Caco-2 (cell line): ENCODE data around the gene ZNF154. TPM values are rescaled to one million over a fixed set of nuclear protein-coding genes. Genes with fewer than 3 reads are reported as not detected.

ENCODE experiments used
- BruUV-seq: library from RNA; stranded (reverse); fragments of 400-500 nt; replicated peaks from 2 replicates; lab custom pipeline; 2021; lab: Mats Ljungman, UMichigan
- CTCF ChIA-PET: fragments of 300-600 bp; sonication (Branson Sonifier 250); formaldehyde crosslinking; loops from one replicate; lab custom pipeline; 2022; ENCODE audit warnings: antibody characterized with exemption; lab: Charles Lee
- POLR2A ChIA-PET: fragments of 300-600 bp; sonication (Branson Sonifier 250); formaldehyde crosslinking; loops from one replicate; lab custom pipeline; 2022; ENCODE audit warnings: antibody characterized with exemption; lab: Charles Lee
- DNase-seq, 2 experiments: peaks; one replicate each; pipeline versions ENCODE4 v3.0.0 to v3.0.0-alpha.2; 2020 to 2022
- H3K27me3 ChIP-seq: replicated peaks from 2 replicates; pipeline ENCODE4 v1.6.0; 2011; ENCODE audit warnings: low read length; ENCODE audit not compliant: control insufficient read depth, insufficient read depth
- H3K36me3 ChIP-seq: 2 replicates; pipeline ENCODE4 v1.5.1; 2011; ENCODE audit warnings: low read length; ENCODE audit not compliant: control insufficient read depth, insufficient read depth
- H3K4me1 ChIP-seq: fragments of 250-450 bp; sonication (Bioruptor Pico); 2 replicates; pipeline ENCODE4 v1.5.1; 2020; ENCODE audit warnings: mild to moderate bottlenecking
- H3K4me3 ChIP-seq: 2 replicates; pipeline ENCODE4 v1.5.1; 2011; ENCODE audit warnings: low read depth, mild to moderate bottlenecking, control low read depth, low read length
- H3K9me3 ChIP-seq: fragments of 250-450 bp; sonication (Bioruptor Pico); 2 replicates; pipeline ENCODE4 v1.5.1; 2020; ENCODE audit warnings: mild to moderate bottlenecking, moderate library complexity
- H3K27ac Mint-ChIP-seq: one replicate; pipeline ENCODE4 v1.8.0; 2022; ENCODE audit warnings: mixed read lengths; ENCODE audit not compliant: unreplicated experiment
- H3K27me3 Mint-ChIP-seq: one replicate; pipeline ENCODE4 v1.8.0; 2022; ENCODE audit warnings: mixed read lengths; ENCODE audit not compliant: insufficient read depth, unreplicated experiment
- H3K36me3 Mint-ChIP-seq: one replicate; pipeline ENCODE4 v1.8.0; 2022; ENCODE audit warnings: mild to moderate bottlenecking, mixed read lengths; ENCODE audit not compliant: insufficient read depth, unreplicated experiment
- H3K4me1 Mint-ChIP-seq: one replicate; pipeline ENCODE4 v1.8.0; 2022; ENCODE audit warnings: low read depth, mixed read lengths; ENCODE audit not compliant: unreplicated experiment
- H3K4me3 Mint-ChIP-seq: one replicate; pipeline ENCODE4 v1.8.0; 2022; ENCODE audit warnings: mild to moderate bottlenecking, moderate library complexity, mixed read lengths; ENCODE audit not compliant: unreplicated experiment
- H3K9me3 Mint-ChIP-seq: one replicate; pipeline ENCODE4 v1.8.0; 2022; ENCODE audit warnings: mixed read lengths; ENCODE audit not compliant: unreplicated experiment
- intact Hi-C: fragments of 100-400 bp; cut with micrococcal nuclease; formaldehyde crosslinking; loops from one replicate; pipeline ENCODE4 v1.10.0; 2022; ENCODE audit not compliant: unreplicated experiment
- total RNA-seq: library from RNA; stranded (reverse); gene quantifications from 2 replicates; pipeline ENCODE4 v1.2.3, GENCODE V29; 2022
- TF ChIP-seq, protein P1 (sequence below), 2 experiments: fragments of 200-600 bp in 1 of 2; IDR thresholded peaks; 1 replicate in 1 of 2; 2 replicates in 1 of 2; pipeline versions ENCODE4 v1.5.1 to v1.8.0; 2011 to 2022; ENCODE audit warnings: antibody characterized with exemption in 1 of 2, control low read depth in 1 of 2, inconsistent platforms in 1 of 2, low read depth in 1 of 2, low read length in 1 of 2, mild to moderate bottlenecking in 1 of 2, moderate library complexity in 1 of 2; ENCODE audit not compliant: insufficient read depth in 1 of 2, severe bottlenecking in 1 of 2, unreplicated experiment in 1 of 2

Gene ZNF154
- total RNA-seq, 1 experiment from 2014 or later = not detected

DNA sequence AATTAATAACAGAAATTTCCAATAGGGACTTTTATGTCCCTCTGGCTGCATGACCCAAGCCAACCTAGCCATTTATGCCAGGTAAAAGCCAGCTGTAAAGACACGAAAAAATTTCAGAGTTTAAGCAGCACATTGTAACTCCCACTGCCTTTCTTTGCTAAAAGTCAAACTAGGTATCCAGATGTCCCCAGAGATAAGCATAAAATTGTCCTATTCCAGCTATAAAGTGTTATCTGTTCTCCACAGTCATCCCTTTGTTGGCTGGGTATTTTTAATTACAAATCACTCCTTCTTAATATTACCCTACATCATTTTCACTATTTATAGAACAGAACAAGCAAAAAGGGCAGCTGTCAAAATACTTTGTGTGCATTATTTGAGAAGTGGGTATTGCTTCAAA lies 3.2 kb upstream of the ZNF154 start:
- Histone ChIP-seq H3K36me3 (no peaks in the 10 kb centered on the region), H3K4me3 (no peak overlapping the region), H3K4me1 (no peaks in the 10 kb centered on the region), H3K27me3 (no peaks in the 10 kb centered on the region), H3K9me3 (peaks cover 5% of the 10 kb centered on the region)
- Mint-ChIP-seq H3K4me1 (no peaks in the 10 kb centered on the region), H3K9me3 (peaks cover 22% of the 10 kb centered on the region), H3K4me3 (no peak overlapping the region), H3K36me3 (peaks cover 19% of the 10 kb centered on the region), H3K27me3 (no peaks in the 10 kb centered on the region), H3K27ac (no peak overlapping the region)
- POLR2A ChIA-PET = no interaction called here
- no TSS peak for BruUV-seq
- DNase-seq = no peak
- TF ChIP-seq, protein P1, sequence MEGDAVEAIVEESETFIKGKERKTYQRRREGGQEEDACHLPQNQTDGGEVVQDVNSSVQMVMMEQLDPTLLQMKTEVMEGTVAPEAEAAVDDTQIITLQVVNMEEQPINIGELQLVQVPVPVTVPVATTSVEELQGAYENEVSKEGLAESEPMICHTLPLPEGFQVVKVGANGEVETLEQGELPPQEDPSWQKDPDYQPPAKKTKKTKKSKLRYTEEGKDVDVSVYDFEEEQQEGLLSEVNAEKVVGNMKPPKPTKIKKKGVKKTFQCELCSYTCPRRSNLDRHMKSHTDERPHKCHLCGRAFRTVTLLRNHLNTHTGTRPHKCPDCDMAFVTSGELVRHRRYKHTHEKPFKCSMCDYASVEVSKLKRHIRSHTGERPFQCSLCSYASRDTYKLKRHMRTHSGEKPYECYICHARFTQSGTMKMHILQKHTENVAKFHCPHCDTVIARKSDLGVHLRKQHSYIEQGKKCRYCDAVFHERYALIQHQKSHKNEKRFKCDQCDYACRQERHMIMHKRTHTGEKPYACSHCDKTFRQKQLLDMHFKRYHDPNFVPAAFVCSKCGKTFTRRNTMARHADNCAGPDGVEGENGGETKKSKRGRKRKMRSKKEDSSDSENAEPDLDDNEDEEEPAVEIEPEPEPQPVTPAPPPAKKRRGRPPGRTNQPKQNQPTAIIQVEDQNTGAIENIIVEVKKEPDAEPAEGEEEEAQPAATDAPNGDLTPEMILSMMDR (IDR thresholded peaks at IDR 0.05; ENCODE audit: insufficient read depth in 1 of 2, low read depth in 1 of 2, low read length in 1 of 2, severe bottlenecking in 1 of 2, unreplicated experiment in 1 of 2) = no peak
- CTCF ChIA-PET = no interaction called here
- intact Hi-C loops = no loop called here

DNA sequence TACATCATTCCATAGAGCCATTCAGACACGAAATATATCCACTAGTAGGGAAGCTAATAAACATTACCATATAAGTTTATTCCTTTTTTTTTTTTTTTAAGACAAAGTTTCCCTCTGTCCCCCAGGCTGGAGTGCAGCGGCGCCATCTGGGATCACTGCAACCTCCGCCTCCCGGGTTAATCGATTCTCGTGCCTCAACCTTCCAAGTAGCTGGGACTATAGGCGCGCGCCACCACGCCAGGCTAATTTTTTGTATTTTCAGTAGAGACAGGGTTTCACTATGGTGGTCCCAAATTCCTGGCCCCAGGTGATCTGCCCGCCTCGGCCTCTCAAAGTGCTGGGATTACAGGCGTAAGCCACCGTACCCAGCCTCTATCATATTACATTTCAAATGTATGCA lies 612 bp upstream of the ZNF154 start:
- TF ChIP-seq, protein P1 (IDR thresholded peaks at IDR 0.05; ENCODE audit: insufficient read depth in 1 of 2, low read depth in 1 of 2, low read length in 1 of 2, severe bottlenecking in 1 of 2, unreplicated experiment in 1 of 2) = no peak
- no peak overlapping the region for H3K4me3 ChIP-seq
- H3K27me3 Mint-ChIP-seq = no peaks in the 10 kb centered on the region
- POLR2A ChIA-PET = no interaction called here
- H3K36me3 Mint-ChIP-seq = peaks cover 19% of the 10 kb centered on the region
- H3K4me1 Mint-ChIP-seq = no peaks in the 10 kb centered on the region
- no peaks in the 10 kb centered on the region for H3K27me3 ChIP-seq
- no peak overlapping the region for H3K4me3 Mint-ChIP-seq
- CTCF ChIA-PET = no interaction called here
- H3K4me1 ChIP-seq = no peaks in the 10 kb centered on the region
- BruUV-seq = no TSS peak
- peaks cover 18% of the 10 kb centered on the region for H3K9me3 Mint-ChIP-seq
- peaks cover 5% of the 10 kb centered on the region for H3K9me3 ChIP-seq
- intact Hi-C loops = no loop called here
- no peaks in the 10 kb centered on the region for H3K36me3 ChIP-seq
- H3K27ac Mint-ChIP-seq = no peak overlapping the region
- no peak for DNase-seq

DNA sequence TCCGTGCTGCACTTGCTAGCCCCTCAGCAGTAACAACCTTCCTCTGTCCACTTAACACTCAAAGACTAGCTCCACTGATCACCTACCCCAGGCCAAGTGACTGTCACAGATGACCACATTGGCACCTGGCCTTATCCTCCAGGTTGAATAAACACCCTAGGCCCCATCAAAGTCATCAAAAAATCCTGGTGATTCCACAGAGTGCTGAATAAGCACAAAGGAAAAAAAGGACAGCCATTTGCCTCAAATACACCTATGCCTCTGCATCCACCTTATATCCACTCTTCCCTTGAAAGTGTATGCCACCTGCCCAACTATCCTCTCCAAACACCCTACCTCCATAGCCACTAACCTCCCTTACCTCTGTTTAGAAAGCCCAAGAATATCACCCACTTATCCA lies 2.7 kb downstream of the ZNF154 start:
- no peak overlapping the region for H3K4me3 Mint-ChIP-seq
- Histone ChIP-seq H3K27me3 (no peaks in the 10 kb centered on the region), H3K36me3 (no peaks in the 10 kb centered on the region), H3K4me3 (no peak overlapping the region), H3K4me1 (no peaks in the 10 kb centered on the region), H3K9me3 (peaks cover 20% of the 10 kb centered on the region)
- TF ChIP-seq, protein P1 (IDR thresholded peaks at IDR 0.05; ENCODE audit: insufficient read depth in 1 of 2, low read depth in 1 of 2, low read length in 1 of 2, severe bottlenecking in 1 of 2, unreplicated experiment in 1 of 2) = no peak
- CTCF ChIA-PET = no interaction called here
- H3K4me1 Mint-ChIP-seq = no peaks in the 10 kb centered on the region
- no TSS peak for BruUV-seq
- DNase-seq = no peak
- peaks cover 38% of the 10 kb centered on the region for H3K36me3 Mint-ChIP-seq
- H3K27me3 Mint-ChIP-seq = no peaks in the 10 kb centered on the region
- POLR2A ChIA-PET = no interaction called here
- H3K9me3 Mint-ChIP-seq = peaks cover 45% of the 10 kb centered on the region
- H3K27ac Mint-ChIP-seq = no peak overlapping the region
- intact Hi-C loops = no loop called here
